Measurements from ENCODE around the gene IFT80. TPM values are rescaled to one million over a fixed set of nuclear protein-coding genes. Genes with fewer than 3 reads are reported as not detected.

The IFT80 gene
- total RNA-seq, 1 experiment from 2014 or later = 9.1 TPM

DNA sequence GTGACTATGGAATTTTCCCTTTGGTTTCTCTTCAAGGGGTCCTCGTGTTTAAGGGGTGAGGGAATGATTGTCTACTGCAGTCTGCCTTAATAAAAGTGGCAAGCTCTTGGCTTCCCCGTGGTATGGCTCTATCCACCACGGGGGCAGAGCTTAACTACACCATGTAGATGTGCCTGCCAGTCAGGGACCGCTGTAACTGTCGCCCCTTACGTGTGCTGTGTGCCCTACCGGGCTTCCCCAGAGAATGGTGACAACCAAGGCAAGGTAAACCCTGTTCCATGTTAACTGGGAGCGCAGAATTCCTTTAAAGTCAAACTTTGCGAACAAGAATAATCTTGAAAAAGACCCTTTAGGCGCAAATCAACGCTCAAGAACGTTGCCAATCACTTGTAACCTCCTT, 174.8 kb downstream of the IFT80 start:
- H3K4me3 ChIP-seq (ENCODE audit: low read length) = no peak overlapping the region
- no peaks in the 10 kb centered on the region for H3K79me2 ChIP-seq (ENCODE audit: low read length)
- H3K9me2 ChIP-seq (replicated peaks; ENCODE audit: low read length) = no peaks in the 10 kb centered on the region
- BruUV-seq (replicated peaks) = no TSS peak
- H3K4me2 ChIP-seq (ENCODE audit: low read length) = no peak overlapping the region
- DNase-seq (no peak), ATAC-seq (no peak)
- H3K9ac ChIP-seq (ENCODE audit: low read length) = no peak overlapping the region
- intact Hi-C loops (cut with micrococcal nuclease) = loop anchor here (5.0 to 10.0 kb wide), 2 partner anchors 57 to 191 kb away; no protein-coding TSS in a partner anchor
- no peak overlapping the region for H2AFZ ChIP-seq (ENCODE audit: low read length)
- peaks cover 21% of the 10 kb centered on the region for H3K27me3 ChIP-seq (ENCODE audit: low read length)
- no peak overlapping the region for H3K27ac ChIP-seq (ENCODE audit: low read length)
- H3K4me1 ChIP-seq (ENCODE audit: insufficient read depth, low read length) = peaks cover 5% of the 10 kb centered on the region; the same call in 1 of the 2 replicates
- ChIA-PET CTCF (no interaction called here), POLR2A (ENCODE audit: unreplicated experiment) (no interaction called here)
- TF ChIP-seq EZH2 (IDR thresholded peaks at IDR 0.05; ENCODE audit: low read length, unreplicated experiment) (no peak), EZH2phosphoT487 (IDR thresholded peaks at IDR 0.05; ENCODE audit: borderline replicate concordance, low read length) (no peak)
- TF ChIP-seq, protein P1, sequence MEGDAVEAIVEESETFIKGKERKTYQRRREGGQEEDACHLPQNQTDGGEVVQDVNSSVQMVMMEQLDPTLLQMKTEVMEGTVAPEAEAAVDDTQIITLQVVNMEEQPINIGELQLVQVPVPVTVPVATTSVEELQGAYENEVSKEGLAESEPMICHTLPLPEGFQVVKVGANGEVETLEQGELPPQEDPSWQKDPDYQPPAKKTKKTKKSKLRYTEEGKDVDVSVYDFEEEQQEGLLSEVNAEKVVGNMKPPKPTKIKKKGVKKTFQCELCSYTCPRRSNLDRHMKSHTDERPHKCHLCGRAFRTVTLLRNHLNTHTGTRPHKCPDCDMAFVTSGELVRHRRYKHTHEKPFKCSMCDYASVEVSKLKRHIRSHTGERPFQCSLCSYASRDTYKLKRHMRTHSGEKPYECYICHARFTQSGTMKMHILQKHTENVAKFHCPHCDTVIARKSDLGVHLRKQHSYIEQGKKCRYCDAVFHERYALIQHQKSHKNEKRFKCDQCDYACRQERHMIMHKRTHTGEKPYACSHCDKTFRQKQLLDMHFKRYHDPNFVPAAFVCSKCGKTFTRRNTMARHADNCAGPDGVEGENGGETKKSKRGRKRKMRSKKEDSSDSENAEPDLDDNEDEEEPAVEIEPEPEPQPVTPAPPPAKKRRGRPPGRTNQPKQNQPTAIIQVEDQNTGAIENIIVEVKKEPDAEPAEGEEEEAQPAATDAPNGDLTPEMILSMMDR (conservative IDR thresholded peaks at IDR 0.05; ENCODE audit: low read depth, low read length) = no peak
- no peaks in the 10 kb centered on the region for H3F3A ChIP-seq (ENCODE audit: low read length, unreplicated experiment)
- no peaks in the 10 kb centered on the region for H3K9me3 ChIP-seq (ENCODE audit: low read length)
- no peaks in the 10 kb centered on the region for H4K20me1 ChIP-seq (ENCODE audit: low read length)
- H3K36me3 ChIP-seq (ENCODE audit: low read depth, low read length) = no peaks in the 10 kb centered on the region

DNA sequence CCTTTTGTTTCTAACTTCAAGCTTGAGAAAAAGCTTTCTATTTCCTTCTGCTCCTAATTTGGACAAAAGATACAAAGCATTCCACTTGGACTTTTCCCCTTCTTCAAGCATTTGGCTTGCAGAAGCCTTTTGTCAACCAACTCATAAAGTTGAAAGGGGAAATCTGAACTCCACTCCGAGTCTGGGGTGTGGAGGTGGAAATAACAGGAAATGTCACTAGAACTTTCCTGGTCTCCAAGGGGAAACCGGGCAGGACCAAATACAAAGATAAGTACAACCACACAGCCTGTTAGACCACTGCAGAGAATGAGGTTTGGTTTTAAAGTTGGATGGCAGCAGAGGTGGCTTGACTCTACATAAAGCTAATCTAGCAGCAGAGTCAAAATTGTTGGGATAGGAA, 178.0 kb downstream of the IFT80 start:
- Histone ChIP-seq H3K27ac (ENCODE audit: low read length) (no peak overlapping the region), H3F3A (ENCODE audit: low read length, unreplicated experiment) (no peaks in the 10 kb centered on the region), H3K4me1 (ENCODE audit: insufficient read depth, low read length) (peaks cover 5% of the 10 kb centered on the region; the same call in 1 of the 2 replicates), H3K79me2 (ENCODE audit: low read length) (no peaks in the 10 kb centered on the region), H2AFZ (ENCODE audit: low read length) (no peak overlapping the region), H3K4me3 (ENCODE audit: low read length) (no peak overlapping the region), H3K27me3 (ENCODE audit: low read length) (peaks cover 22% of the 10 kb centered on the region), H4K20me1 (ENCODE audit: low read length) (no peaks in the 10 kb centered on the region), H3K4me2 (ENCODE audit: low read length) (no peak overlapping the region), H3K9ac (ENCODE audit: low read length) (no peak overlapping the region), H3K9me2 (replicated peaks; ENCODE audit: low read length) (no peaks in the 10 kb centered on the region), H3K36me3 (ENCODE audit: low read depth, low read length) (no peaks in the 10 kb centered on the region), H3K9me3 (ENCODE audit: low read length) (no peaks in the 10 kb centered on the region)
- intact Hi-C loops (cut with micrococcal nuclease) = loop anchor here (5.0 to 10.0 kb wide), 2 partner anchors 54 to 194 kb away; no protein-coding TSS in a partner anchor
- no peak for ATAC-seq
- BruUV-seq (replicated peaks) = no TSS peak
- DNase-seq = no peak
- no peak for TF ChIP-seq EZH2phosphoT487 (IDR thresholded peaks at IDR 0.05; ENCODE audit: borderline replicate concordance, low read length)
- TF ChIP-seq EZH2 (IDR thresholded peaks at IDR 0.05; ENCODE audit: low read length, unreplicated experiment) = no peak
- TF ChIP-seq, protein P1 (conservative IDR thresholded peaks at IDR 0.05; ENCODE audit: low read depth, low read length) = no peak
- ChIA-PET POLR2A (ENCODE audit: unreplicated experiment) (interaction anchor here (0.6 kb wide), 1 partner anchor 360 kb away, joined by 4 read pairs; no protein-coding TSS in a partner anchor), CTCF (no interaction called here)

DNA sequence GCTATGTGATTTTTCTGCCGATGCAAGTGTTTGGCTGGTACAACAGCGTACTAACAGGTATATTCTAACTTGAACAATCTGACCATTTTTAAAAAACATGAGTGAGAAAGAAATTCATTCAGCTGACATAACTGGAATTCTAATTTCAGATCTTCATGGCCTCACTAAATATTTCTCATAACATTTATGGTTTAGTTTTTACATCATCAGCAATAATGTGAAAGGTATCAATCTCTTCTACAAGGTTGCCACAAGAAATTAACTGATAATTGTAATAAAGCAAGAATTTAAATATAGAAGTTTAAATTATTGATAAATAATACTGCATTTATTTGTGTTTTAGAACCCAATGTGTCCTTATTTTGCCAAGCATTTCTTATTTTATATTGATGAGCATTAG, 179.0 kb downstream of the IFT80 start:
- Histone ChIP-seq H3K4me1 (ENCODE audit: insufficient read depth, low read length) (0 out of 2 replicates have a peak, but pooled peaks cover 3% of the 10 kb centered on the region), H3K9ac (ENCODE audit: low read length) (no peak overlapping the region), H3K79me2 (ENCODE audit: low read length) (no peaks in the 10 kb centered on the region), H3K27ac (ENCODE audit: low read length) (no peak overlapping the region), H3K9me3 (ENCODE audit: low read length) (no peaks in the 10 kb centered on the region), H3K36me3 (ENCODE audit: low read depth, low read length) (no peaks in the 10 kb centered on the region), H3K27me3 (ENCODE audit: low read length) (peaks cover 21% of the 10 kb centered on the region), H4K20me1 (ENCODE audit: low read length) (no peaks in the 10 kb centered on the region), H3K9me2 (replicated peaks; ENCODE audit: low read length) (no peaks in the 10 kb centered on the region), H3K4me3 (ENCODE audit: low read length) (no peak overlapping the region), H3K4me2 (ENCODE audit: low read length) (no peak overlapping the region), H2AFZ (ENCODE audit: low read length) (no peak overlapping the region), H3F3A (ENCODE audit: low read length, unreplicated experiment) (no peaks in the 10 kb centered on the region)
- ATAC-seq (no peak), DNase-seq (no peak)
- POLR2A ChIA-PET (ENCODE audit: unreplicated experiment) = no interaction called here
- TF ChIP-seq, protein P1 (conservative IDR thresholded peaks at IDR 0.05; ENCODE audit: low read depth, low read length) = no peak
- TF ChIP-seq EZH2 (IDR thresholded peaks at IDR 0.05; ENCODE audit: low read length, unreplicated experiment) = no peak
- TF ChIP-seq EZH2phosphoT487 (IDR thresholded peaks at IDR 0.05; ENCODE audit: borderline replicate concordance, low read length) = no peak
- BruUV-seq (replicated peaks) = no TSS peak
- CTCF ChIA-PET = no interaction called here
- intact Hi-C loops (cut with micrococcal nuclease) = loop anchor here (5.0 to 10.0 kb wide), 2 partner anchors 53 to 195 kb away; no protein-coding TSS in a partner anchor

Data from PC-3 (cell line).